UCSD-AML1 (cell line): Measurements from ENCODE around the gene ZNF775.

ENCODE experiments used
- DNase-seq: peaks from one replicate; lab custom pipeline; 2025; ENCODE audit not compliant: unreplicated experiment; lab: John Stamatoyannopoulos, UW

Gene ZNF775

DNA sequence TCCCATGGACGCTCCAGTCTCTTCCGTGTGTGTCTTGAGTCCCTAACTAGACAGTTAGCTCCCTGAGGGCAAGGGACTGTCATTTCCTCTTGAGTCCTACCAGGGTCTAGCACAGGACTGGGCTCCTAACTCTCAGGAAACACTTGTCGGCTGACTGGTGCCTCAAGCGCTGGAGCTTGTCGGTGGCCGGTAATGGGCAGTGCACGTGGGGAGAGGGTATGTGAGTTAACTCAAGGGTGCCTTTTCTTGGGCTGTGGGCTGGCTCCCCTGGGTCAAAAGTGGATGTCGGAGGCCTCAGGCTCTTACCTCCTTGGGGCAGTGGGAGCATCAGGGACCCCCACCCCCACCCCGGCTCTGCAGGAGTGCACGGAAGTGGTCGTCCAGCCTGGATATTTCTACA is 32.9 kb downstream of the ZNF775 start:
- no peak for DNase-seq

DNA sequence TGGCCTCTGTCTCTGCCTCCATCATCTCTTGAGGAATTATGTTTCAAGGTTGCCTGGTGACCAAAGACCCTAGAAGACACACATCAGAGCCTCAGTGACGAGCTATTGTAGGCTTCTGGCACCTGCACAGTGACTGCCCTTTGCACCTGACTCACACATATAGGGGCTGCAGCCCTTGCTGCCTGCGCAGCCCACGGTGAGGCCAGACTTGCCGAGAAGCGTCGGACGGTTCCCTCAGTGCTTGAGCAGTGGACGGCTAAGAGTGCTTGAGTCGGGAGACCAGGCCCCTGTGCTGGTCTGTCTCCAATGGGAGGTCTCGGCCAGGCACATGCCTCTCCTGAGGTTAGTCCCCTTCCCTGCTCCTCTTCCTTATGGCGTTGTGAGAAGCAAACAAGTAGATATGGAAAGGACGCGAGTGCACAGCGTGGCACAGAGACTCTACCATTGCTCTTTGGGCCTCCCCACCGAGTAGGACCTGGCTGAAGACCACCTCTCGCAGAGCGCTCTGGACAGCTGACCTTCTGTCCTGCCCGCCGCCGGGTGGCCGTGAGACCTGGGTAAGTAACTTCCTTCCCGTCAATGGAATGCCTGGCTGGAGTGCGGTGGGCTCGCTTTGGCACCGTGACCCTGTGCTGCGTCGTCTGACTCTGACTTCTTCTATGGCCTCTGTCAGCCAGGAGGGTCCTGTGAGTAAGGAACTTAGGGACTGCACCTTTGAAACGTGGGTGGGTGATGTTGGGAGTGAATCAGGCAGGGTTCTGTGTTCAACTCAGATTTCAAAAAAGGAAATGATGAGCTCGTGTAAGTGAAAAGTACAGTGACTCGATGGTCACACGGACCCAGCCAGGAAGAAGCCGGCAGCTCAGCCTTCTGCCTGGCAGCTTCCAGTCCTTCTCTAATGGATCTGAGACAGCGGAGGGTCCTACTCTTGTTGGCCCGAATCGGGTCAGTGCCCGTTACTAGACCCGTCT is 33.7 kb downstream of the ZNF775 start:
- no peak for DNase-seq

DNA sequence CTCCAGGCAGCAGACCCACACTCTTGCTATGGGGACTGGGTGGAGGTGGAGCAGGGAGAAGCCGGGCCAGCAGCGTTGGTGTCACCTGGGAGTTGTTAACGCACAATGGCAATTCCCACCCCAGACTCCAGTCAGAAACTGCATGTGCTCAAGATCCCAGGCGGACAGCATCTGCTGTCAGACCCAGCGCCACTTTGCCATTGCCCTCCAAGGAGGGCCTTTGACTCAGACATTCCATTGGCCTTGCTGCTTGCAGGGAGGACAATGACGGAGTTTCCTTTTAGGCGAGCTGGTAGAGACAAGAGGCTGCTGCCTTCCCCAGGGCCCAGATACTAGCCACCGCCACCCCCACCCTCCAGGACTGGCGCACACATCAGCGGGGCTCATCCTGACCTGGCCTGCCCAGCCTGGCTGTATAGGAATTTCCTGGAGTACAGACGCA is 34.5 kb downstream of the ZNF775 start:
- DNase-seq: no peak

DNA sequence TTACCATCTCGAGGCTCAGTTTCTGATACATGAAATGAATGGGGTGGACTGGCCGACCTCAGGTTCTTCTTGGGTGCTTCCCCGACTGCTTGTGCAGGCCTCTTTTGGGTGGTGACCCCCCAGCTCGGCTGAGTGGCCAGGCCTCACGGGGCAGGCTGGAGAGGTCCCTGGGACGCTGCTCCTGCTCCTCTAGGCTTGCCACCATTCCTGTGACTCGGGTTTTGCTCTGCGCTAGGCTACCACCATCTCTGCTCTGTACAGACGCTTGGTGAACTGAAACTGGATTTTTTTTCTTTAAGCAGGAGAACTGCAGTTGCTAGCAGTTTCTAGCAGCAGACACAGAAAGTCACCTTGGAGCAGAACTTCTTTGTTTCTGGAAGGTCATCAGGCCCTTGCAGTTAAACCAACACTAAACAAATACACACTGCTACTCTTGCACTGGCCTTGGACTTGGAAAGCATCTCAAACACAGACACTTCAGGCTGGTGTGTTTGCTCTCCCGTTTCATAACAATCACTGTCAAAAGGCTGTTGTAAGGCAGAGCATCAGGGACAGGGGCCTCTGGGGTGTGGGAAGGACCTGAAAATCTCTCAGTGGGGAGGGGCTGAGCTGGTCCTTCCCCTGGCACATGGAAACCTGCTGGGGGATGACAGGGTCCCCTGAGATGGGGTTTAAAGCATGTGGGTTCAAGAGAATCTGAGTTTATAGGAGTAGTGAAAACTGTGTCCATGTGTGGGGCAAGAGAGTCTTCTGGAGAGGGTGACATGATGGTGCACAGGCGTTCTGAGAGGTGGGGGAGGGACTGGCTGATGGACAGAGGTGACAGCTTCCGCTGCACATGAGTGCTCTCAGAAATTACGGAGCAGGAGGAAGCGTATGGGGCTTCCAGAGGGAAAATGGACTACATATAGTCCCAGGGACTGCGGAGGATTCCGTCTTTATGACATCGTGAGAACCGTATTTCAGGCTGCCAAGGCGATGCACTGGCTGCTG is 36.3 kb downstream of the ZNF775 start:
- no peak for DNase-seq

DNA sequence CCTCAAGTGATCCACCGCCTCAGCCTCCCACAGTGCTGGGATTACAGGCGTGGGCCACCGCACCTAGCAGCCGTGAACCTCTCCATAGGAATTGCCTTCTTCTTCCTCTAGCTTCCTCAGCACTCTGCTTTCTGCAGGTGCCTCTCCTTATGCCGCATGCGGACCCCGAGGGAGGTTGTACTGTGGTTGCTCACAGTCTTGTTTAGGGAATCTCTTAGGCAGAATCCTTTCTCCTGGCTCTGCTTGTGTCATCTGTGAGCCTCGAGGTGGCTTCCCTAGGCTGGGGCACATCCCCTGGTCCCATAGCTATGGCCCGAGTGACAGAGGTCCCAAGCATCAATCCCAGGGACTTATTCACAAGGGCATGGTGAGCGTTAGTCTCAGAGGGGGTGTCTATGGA is 38.1 kb downstream of the ZNF775 start:
- no peak for DNase-seq

DNA sequence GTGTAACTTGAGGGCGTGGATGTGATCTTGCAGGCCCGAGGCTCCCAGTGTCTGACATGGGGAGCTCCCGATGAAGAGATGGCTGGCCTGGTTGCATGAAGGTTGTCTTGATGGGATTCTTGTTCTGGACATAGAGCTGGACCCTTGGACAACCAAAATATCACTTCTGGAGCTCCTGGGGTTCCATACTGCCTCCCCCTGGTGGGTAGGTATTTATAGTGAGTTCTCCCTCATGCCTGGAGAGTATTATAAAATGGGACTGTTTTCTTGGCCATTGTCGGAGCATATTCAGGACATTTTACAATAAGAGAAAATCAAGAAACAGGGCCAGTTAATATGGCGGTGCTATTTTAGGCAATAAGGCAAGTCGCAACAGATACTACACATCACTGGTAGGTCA is 38.7 kb downstream of the ZNF775 start:
- no peak for DNase-seq

- DNase-seq: no peak
These were observed 41.1 kb downstream of the ZNF775 start for GRCh38 chr7:150420242-150420641.

DNA sequence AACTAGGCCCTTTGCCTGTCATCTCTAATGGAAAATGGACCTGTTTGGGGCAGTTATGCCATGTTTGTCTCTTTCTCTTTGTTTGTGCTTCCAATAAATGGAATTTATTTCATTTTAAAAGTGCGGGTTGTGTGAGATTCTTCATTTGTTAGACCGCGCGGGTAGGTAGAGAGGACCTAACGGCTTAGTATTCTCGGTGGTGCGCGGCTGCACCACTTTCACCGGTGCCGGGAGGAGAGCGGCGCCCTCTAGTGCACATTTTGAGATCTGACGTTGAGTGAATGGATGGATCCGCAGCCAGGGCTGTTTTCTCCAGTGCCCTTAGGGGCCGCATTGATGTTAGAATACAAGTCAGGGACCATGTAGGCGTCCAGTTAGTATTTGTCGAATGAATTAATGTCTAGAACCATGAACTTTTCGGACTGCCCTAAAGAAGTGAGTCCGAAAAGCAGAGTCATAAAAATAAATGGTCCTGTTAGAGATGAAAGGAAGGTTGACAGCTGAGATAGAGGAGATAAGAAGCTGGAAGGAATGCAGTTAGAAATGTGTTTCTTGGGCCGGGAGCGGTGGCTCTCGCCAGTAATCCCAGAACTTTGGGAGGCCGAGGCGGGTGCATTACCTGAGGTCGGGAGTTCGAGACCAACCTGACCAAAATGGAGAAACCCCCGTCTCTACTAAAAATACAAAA is 42.0 kb downstream of the ZNF775 start:
- peak; percentile 58 for DNase-seq

DNA sequence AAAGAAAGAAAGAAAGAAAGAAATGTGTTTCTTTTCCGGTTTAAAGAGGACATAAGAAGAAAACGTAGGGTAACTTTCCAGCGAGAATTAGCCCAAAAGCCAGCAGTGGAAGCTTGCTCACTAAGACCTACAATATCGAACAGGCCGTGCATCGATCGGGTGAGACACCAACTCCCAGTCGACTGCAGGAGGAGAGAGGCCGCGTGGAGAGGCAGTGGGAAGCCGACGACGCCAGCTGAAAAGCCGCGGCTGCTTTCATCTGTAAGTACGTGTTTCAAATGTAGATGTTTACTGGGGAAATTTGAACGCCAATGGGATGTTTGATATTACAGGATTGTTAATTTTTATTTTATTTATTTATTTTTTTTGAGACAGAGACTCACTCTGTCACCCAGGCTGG is 42.7 kb downstream of the ZNF775 start:
- DNase-seq: no peak

DNA sequence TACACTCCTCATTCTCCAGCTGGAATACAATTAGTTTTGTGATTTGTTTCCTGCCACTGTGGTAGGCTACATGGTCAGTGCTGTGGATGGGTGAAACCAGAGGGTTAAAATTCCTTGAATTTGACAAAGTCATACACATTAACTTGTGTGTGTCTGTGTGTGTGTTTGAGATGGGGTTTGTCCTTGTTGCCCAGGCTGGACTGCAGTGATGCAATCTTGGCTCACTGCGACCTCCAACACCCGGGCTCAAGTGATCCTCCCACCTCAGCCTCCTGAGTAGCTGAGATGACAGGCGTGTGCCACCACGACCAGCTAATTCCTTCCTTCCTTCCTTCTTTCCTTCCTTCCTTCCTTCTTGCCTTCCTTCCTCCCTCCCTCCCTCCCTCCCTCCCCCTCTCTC is 46.5 kb downstream of the ZNF775 start:
- DNase-seq: no peak

DNA sequence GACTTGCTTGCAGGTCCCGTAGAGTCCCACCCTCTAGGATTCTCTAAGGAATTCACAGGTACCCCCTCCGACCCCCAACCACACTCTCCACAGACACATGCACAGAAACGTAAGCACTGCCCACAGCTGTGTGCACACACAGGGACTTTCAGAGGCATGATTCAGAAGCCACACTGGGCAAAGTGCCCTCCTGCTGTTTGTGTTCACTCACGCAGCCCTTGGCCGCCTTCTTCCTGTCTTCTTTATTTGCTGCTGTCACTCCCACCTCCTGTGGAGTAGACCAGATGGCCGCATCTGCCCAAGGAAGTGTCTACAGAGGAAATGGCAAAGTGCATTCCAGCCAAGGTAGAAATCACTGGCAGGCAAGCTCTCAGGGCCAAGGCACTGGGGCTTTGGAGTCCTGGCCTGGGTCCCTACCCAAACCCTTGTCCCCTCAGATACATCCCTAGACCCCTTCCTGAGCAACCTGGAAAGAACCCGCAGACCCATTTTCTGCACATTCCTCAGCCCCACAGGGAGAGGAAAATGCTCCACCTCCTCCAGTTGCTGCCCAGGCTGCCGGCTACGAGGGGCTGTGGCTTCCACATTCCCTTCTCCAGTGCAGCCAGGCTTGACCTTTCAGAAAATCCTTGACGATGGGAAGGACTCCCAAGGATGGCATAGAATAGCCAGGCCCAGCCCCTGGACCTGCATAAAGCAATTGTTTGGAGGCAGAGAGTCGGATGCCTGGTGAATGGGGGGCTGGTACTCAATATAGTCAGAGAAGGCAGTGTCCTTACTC is 49.7 kb downstream of the ZNF775 start:
- peak; percentile 22 for DNase-seq

DNA sequence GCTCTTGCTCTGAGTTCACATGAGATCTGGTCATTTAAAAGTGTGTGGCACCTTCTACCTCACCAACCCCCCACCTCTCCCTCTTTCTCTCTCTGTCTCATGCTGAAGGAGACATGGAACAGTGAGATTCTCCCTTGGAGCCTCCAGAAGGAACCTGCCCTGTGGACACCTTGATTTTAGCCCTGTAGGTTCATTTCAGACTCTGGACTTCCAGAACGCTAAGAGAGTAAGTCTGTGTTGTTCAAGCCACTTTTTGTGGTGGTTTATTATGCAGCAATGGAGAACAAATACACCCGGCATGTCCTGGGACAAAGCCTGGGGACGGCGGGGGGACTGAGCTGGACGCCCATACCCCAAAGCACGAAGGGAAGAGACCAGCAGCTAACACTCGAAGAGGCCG is 50.6 kb downstream of the ZNF775 start:
- no peak for DNase-seq

- no peak for DNase-seq
These were observed 51.4 kb downstream of the ZNF775 start for GRCh38 chr7:150430465-150431085.

DNA sequence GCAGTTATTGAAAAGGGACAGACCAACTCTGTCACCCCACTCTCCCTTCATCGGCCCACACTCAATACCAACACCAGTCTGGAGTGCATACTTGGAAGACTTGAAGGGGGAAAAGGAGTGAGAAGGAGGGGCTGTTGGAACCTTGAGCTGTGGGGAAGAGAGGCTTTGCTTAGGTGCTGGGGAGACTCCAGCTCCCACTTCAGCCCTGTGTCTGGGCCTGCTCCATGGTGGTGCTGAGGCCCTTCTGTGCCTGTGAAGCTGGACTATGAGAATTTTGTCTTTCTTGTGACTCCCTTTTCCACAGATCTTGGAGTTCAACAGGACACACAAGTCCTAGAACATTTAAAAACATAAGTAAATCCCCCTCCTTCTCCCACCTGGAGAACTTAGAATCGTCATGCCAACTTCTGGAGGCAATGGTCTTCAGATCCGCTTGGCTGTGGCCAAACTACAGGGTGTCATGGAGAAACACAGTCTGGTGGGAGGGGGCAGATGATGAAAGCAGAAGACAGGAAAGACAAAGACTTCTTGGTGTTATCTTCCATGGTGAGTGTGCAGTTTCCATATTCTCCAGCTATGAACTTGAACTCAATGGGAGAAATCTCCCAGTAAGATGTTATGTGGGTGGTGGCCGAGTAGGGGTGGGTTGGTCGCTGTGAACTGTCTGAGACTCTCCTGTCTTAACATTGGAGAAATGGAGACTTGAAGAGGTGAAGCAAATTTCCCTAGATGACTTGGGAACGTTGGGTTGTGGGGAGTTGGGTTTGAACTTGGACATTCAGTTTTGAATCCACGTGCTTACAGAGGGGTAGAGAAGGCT is 52.9 kb downstream of the ZNF775 start:
- DNase-seq: no peak

GRCh38 chr7:150432915-150433892 is 54.1 kb downstream of the ZNF775 start:
- DNase-seq: no peak

- DNase-seq: no peak
These were observed 55.1 kb downstream of the ZNF775 start for GRCh38 chr7:150434240-150434639.

DNA sequence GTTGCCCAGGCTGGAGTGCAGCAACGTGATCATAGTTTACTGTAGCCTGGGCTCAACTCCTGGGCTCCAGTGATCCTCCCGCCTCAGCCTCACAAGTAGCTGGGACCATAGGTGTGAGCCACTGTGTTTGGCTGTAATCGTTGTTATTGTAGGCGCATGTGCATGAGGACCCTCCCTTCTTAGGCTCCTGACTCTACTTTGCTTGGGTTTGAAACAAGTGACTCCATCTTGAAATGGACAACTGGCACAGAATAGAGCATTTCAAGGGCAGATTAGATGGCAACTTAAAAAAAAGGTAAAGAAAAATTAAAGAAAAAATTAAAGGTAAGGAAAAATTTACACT is 55.9 kb downstream of the ZNF775 start:
- no peak for DNase-seq
